Measurements from ENCODE around the gene CXCR3. TPM values are rescaled to one million over a fixed set of nuclear protein-coding genes. Genes with fewer than 3 reads are reported as not detected.

The CXCR3 gene
- total RNA-seq, 1 donor from 2014 or later: not detected

- peak in 1 of 2 donors; percentile 19 for DNase-seq (ENCODE audit: low read depth in 2 of 2)
Measured at GRCh38 chrX:71637253-71637618, 18.9 kb upstream of the CXCR3 start.

- DNase-seq (ENCODE audit: low read depth in 2 of 2): peak in 1 of 2 donors; percentile 52
Measured at GRCh38 chrX:71636438-71637252, 18.3 kb upstream of the CXCR3 start.

- no peak for DNase-seq (ENCODE audit: low read depth in 2 of 2)
Measured at GRCh38 chrX:71634366-71634765, 16.1 kb upstream of the CXCR3 start.

GRCh38 chrX:71632923-71633657 lies 14.8 kb upstream of the CXCR3 start:
- no peak for DNase-seq (ENCODE audit: low read depth in 2 of 2)

GRCh38 chrX:71629467-71629866 lies 11.2 kb upstream of the CXCR3 start:
- DNase-seq (ENCODE audit: low read depth in 2 of 2): no peak

- no peak for DNase-seq (ENCODE audit: low read depth in 2 of 2)
Measured at GRCh38 chrX:71627588-71628404, 9.5 kb upstream of the CXCR3 start.

- DNase-seq (ENCODE audit: low read depth in 2 of 2): no peak
Measured at GRCh38 chrX:71626576-71626975, 8.3 kb upstream of the CXCR3 start.

GRCh38 chrX:71625471-71625870 lies 7.2 kb upstream of the CXCR3 start:
- DNase-seq (ENCODE audit: low read depth in 2 of 2): no peak

GRCh38 chrX:71623714-71624113 lies 5.4 kb upstream of the CXCR3 start:
- no peak for DNase-seq (ENCODE audit: low read depth in 2 of 2)

GRCh38 chrX:71622576-71623450 lies 4.5 kb upstream of the CXCR3 start:
- DNase-seq (ENCODE audit: low read depth in 2 of 2): peak; percentile 33 to 68

GRCh38 chrX:71622032-71622575 lies 3.8 kb upstream of the CXCR3 start:
- DNase-seq (ENCODE audit: low read depth in 2 of 2): no peak

- DNase-seq (ENCODE audit: low read depth in 2 of 2): no peak
Measured at GRCh38 chrX:71621603-71622002, 3.3 kb upstream of the CXCR3 start.

- no peak for DNase-seq (ENCODE audit: low read depth in 2 of 2)
Measured at GRCh38 chrX:71619986-71620385, 1.7 kb upstream of the CXCR3 start.

- DNase-seq (ENCODE audit: low read depth in 2 of 2): no peak
Measured at GRCh38 chrX:71619193-71619592, 882 bp upstream of the CXCR3 start.

- DNase-seq (ENCODE audit: low read depth in 2 of 2): no peak
Measured at GRCh38 chrX:71618787-71619186, 476 bp upstream of the CXCR3 start.

GRCh38 chrX:71617742-71618141 lies 569 bp downstream of the CXCR3 start:
- no peak for DNase-seq (ENCODE audit: low read depth in 2 of 2)

GRCh38 chrX:71616672-71617529 lies 1.4 kb downstream of the CXCR3 start:
- DNase-seq (ENCODE audit: low read depth in 2 of 2): peak in 1 of 2 donors; percentile 8

- DNase-seq (ENCODE audit: low read depth in 2 of 2): no peak
Measured at GRCh38 chrX:71615954-71616353, 2.4 kb downstream of the CXCR3 start.

- DNase-seq (ENCODE audit: low read depth in 2 of 2): no peak
Measured at GRCh38 chrX:71615056-71615455, 3.3 kb downstream of the CXCR3 start.

- DNase-seq (ENCODE audit: low read depth in 2 of 2): peak; percentile 58 to 88
Measured at GRCh38 chrX:71612256-71612655, 6.1 kb downstream of the CXCR3 start.

All from lung microvascular endothelial cell (primary cell).